Loucy (cell line): Measurements from ENCODE around the gene PFKFB1.

Experiments used
- H2AFZ ChIP-seq: fragments of 200-600 bp; sonication (generic); 2 replicates; pipeline ENCODE4 v1.6.0; 2016; ENCODE audit warnings: antibody characterized with exemption, mild to moderate bottlenecking, low read length, moderate library complexity
- H3F3A ChIP-seq: fragments of 200-600 bp; 2 replicates; pipeline ENCODE4 v1.6.0; 2016; ENCODE audit warnings: antibody characterized with exemption, low read depth, mild to moderate bottlenecking
- H3K27me3 ChIP-seq: fragments of 200-600 bp; sonication (generic); 2 replicates; pipeline ENCODE4 v1.6.1; 2014; ENCODE audit warnings: low read length, mild to moderate bottlenecking; ENCODE audit not compliant: insufficient read depth, poor library complexity, severe bottlenecking
- H3K36me3 ChIP-seq: fragments of 200-600 bp; sonication (generic); 2 replicates; pipeline ENCODE4 v1.6.1; 2016; ENCODE audit warnings: low read length; ENCODE audit not compliant: insufficient read depth
- H3K4me1 ChIP-seq: fragments of 200-600 bp; sonication (generic); 2 replicates; pipeline ENCODE4 v1.5.1; 2014; ENCODE audit warnings: low read length, mild to moderate bottlenecking; ENCODE audit not compliant: insufficient read depth, poor library complexity, severe bottlenecking
- H3K4me2 ChIP-seq: fragments of 200-600 bp; sonication (generic); 2 replicates; pipeline ENCODE4 v1.6.0; 2014; ENCODE audit warnings: antibody characterized with exemption, low read length, low read depth, mild to moderate bottlenecking; ENCODE audit not compliant: poor library complexity, severe bottlenecking
- H3K4me3 ChIP-seq: fragments of 200-600 bp; sonication (generic); 2 replicates; pipeline ENCODE4 v1.5.1; 2014; ENCODE audit warnings: low read length, mild to moderate bottlenecking, mixed read lengths; ENCODE audit not compliant: poor library complexity, severe bottlenecking
- H3K79me2 ChIP-seq: fragments of 200-600 bp; sonication (generic); 2 replicates; pipeline ENCODE4 v1.6.1; 2014; ENCODE audit warnings: low read length; ENCODE audit not compliant: insufficient read depth
- H3K9ac ChIP-seq: fragments of 200-600 bp; sonication (generic); 2 replicates; pipeline ENCODE4 v1.6.0; 2014; ENCODE audit warnings: mild to moderate bottlenecking, low read depth, low read length, moderate library complexity; ENCODE audit not compliant: poor library complexity, severe bottlenecking
- H3K9me2 ChIP-seq: fragments of 200-600 bp; sonication (generic); replicated peaks from 2 replicates; pipeline ENCODE4 v1.6.1; 2016; ENCODE audit warnings: low read depth, low read length, mixed read lengths
- H3K9me3 ChIP-seq: fragments of 200-600 bp; sonication (generic); 2 replicates; pipeline ENCODE4 v1.6.1; 2014; ENCODE audit warnings: mild to moderate bottlenecking, antibody characterized with exemption, low read length, low read depth; ENCODE audit not compliant: insufficient read depth
- H4K20me1 ChIP-seq: fragments of 200-600 bp; sonication (generic); 2 replicates; pipeline ENCODE4 v1.6.0; 2014; ENCODE audit warnings: antibody characterized with exemption, low read length, mild to moderate bottlenecking; ENCODE audit not compliant: insufficient read depth, poor library complexity, severe bottlenecking
- CTCF ChIP-seq: fragments of 200-600 bp; sonication (generic); conservative IDR thresholded peaks from 2 replicates; pipeline ENCODE4 v1.5.1; 2014; ENCODE audit warnings: mild to moderate bottlenecking, antibody characterized with exemption, low read length
- EZH2phosphoT487 ChIP-seq: fragments of 200-600 bp; IDR thresholded peaks from 2 replicates; pipeline ENCODE4 v1.6.1; 2018; ENCODE audit warnings: antibody characterized with exemption, mild to moderate bottlenecking, moderate library complexity, borderline replicate concordance

Gene PFKFB1

GRCh38 chrX:54926978-54927377 lies 67.0 kb downstream of the PFKFB1 start:
- H2AFZ ChIP-seq: no peak overlapping the region
- H3K9me3 ChIP-seq: no peaks in the 10 kb centered on the region
- H3K9me2 ChIP-seq: no peaks in the 10 kb centered on the region
- H3K79me2 ChIP-seq: peaks cover 6% of the 10 kb centered on the region; the same call in 1 of the 2 replicates
- no peaks in the 10 kb centered on the region for H3K27me3 ChIP-seq
- peaks cover 12% of the 10 kb centered on the region; the same call in 1 of the 2 replicates for H3K36me3 ChIP-seq
- H3K4me1 ChIP-seq: peaks cover 3% of the 10 kb centered on the region
- TF ChIP-seq CTCF (no peak), EZH2phosphoT487 (no peak)
- no peak overlapping the region for H3K9ac ChIP-seq
- no peaks in the 10 kb centered on the region for H3F3A ChIP-seq
- no peaks in the 10 kb centered on the region for H4K20me1 ChIP-seq
- no peak overlapping the region for H3K4me2 ChIP-seq
- H3K4me3 ChIP-seq: no peak overlapping the region

GRCh38 chrX:54923376-54923775 lies 70.6 kb downstream of the PFKFB1 start:
- Histone ChIP-seq H3F3A (no peaks in the 10 kb centered on the region), H3K9ac (no peak overlapping the region), H4K20me1 (no peaks in the 10 kb centered on the region), H3K27me3 (no peaks in the 10 kb centered on the region), H3K9me3 (no peaks in the 10 kb centered on the region), H3K9me2 (no peaks in the 10 kb centered on the region), H3K4me2 (no peak overlapping the region), H3K79me2 (peaks cover 7% of the 10 kb centered on the region; the same call in 1 of the 2 replicates), H3K4me3 (no peak overlapping the region), H3K36me3 (peaks cover 11% of the 10 kb centered on the region; the same call in 1 of the 2 replicates), H2AFZ (no peak overlapping the region), H3K4me1 (peaks cover 10% of the 10 kb centered on the region)
- TF ChIP-seq EZH2phosphoT487 (no peak), CTCF (no peak)

- Histone ChIP-seq H3K79me2 (peaks cover 7% of the 10 kb centered on the region; the same call in 1 of the 2 replicates), H3K4me2 (peak overlapping the region; percentile 80), H2AFZ (no peak overlapping the region), H3K4me3 (peak overlapping the region; percentile 89), H3K9ac (peak overlapping the region; percentile 91), H4K20me1 (no peaks in the 10 kb centered on the region), H3F3A (no peaks in the 10 kb centered on the region), H3K9me3 (no peaks in the 10 kb centered on the region), H3K27me3 (no peaks in the 10 kb centered on the region), H3K9me2 (no peaks in the 10 kb centered on the region), H3K4me1 (peaks cover 10% of the 10 kb centered on the region), H3K36me3 (peaks cover 3% of the 10 kb centered on the region; the same call in 1 of the 2 replicates)
- TF ChIP-seq EZH2phosphoT487 (no peak), CTCF (no peak)
Observed at GRCh38 chrX:54922547-54922946, 71.4 kb downstream of the PFKFB1 start.
